ENCODE data around the gene P3H2. TPM values are rescaled to one million over a fixed set of nuclear protein-coding genes. Genes with fewer than 3 reads are reported as not detected.
"Not testable (repeated sequence)": the region's sequence is repeated elsewhere in the genome, so short reads cannot be mapped to it uniquely, and the experiment has no call there.

P3H2 gene
- total RNA-seq, 1 experiment from 2014 or later, result 82.2 TPM

- TF ChIP-seq REST (IDR thresholded peaks at IDR 0.05; ENCODE audit: insufficient read depth in 1 of 2, low read depth in 2 of 2, low read length in 1 of 2) (no peak), SIN3A (IDR thresholded peaks at IDR 0.05; ENCODE audit: borderline replicate concordance, insufficient read depth, low read depth, low read length) (no peak), POLR2AphosphoS5 (IDR thresholded peaks at IDR 0.05; ENCODE audit: low read depth, low read length) (no peak), TCF7L2 (IDR thresholded peaks at IDR 0.05; ENCODE audit: low read depth, low read length) (no peak), CTCF (IDR thresholded peaks at IDR 0.05) (no peak)
- no TSS peak for BruUV-seq (replicated peaks)
- H3K36me3 ChIP-seq (ENCODE audit: control insufficient read depth, insufficient read depth, low read length), result no peaks in the 10 kb centered on the region
- no peak overlapping the region for H3K4me3 ChIP-seq (ENCODE audit: low read depth in 2 of 2, low read length in 2 of 2)
- in situ Hi-C loops (cut with HindIII; ENCODE audit: low pct_unique_long_range_greater_than_20kb, low sequenced_read_pairs) (loop anchor here (25.0 kb wide), 1 partner anchor 123 kb away; no protein-coding TSS in a partner anchor), intact Hi-C loops (cut with micrococcal nuclease; ENCODE audit: unreplicated experiment) (no loop called here)
- ChIA-PET POLR2A (no interaction called here), CTCF (interaction anchor here (0.7 kb wide), 1 partner anchor 69 kb away, joined by 4 read pairs; no protein-coding TSS in a partner anchor)
- ATAC-seq, result no peak
- H3K9me3 ChIP-seq (ENCODE audit: control insufficient read depth, insufficient read depth, low read depth, low read length), result no peaks in the 10 kb centered on the region
- H3K27me3 ChIP-seq (ENCODE audit: control insufficient read depth, insufficient read depth, low read length), result no peaks in the 10 kb centered on the region
- DNase-seq (ENCODE audit: low read depth, low spot score), result no peak
- H3K27ac ChIP-seq (ENCODE audit: low read length), result no peak overlapping the region
- peaks cover 7% of the 10 kb centered on the region; the same call in 1 of the 2 replicates for H3K4me1 ChIP-seq (ENCODE audit: control insufficient read depth, insufficient read depth, low read length)
Measured at GRCh38 chr3:190084983-190085382, 35.7 kb downstream of the P3H2 start.

GRCh38 chr3:190083635-190084034 lies 37.1 kb downstream of the P3H2 start:
- in situ Hi-C loops (cut with HindIII; ENCODE audit: low pct_unique_long_range_greater_than_20kb, low sequenced_read_pairs) (loop anchor here (25.0 kb wide), 1 partner anchor 121 kb away; no protein-coding TSS in a partner anchor), intact Hi-C loops (cut with micrococcal nuclease; ENCODE audit: unreplicated experiment) (no loop called here)
- no peak for DNase-seq (ENCODE audit: low read depth, low spot score)
- ATAC-seq, result no peak
- Histone ChIP-seq H3K4me3 (ENCODE audit: low read depth in 2 of 2, low read length in 2 of 2) (no peak overlapping the region), H3K27ac (ENCODE audit: low read length) (peak overlapping the region; percentile 35; the same call in 1 of the 2 replicates), H3K4me1 (ENCODE audit: control insufficient read depth, insufficient read depth, low read length) (peaks cover 7% of the 10 kb centered on the region; the same call in 1 of the 2 replicates), H3K9me3 (ENCODE audit: control insufficient read depth, insufficient read depth, low read depth, low read length) (no peaks in the 10 kb centered on the region), H3K36me3 (ENCODE audit: control insufficient read depth, insufficient read depth, low read length) (no peaks in the 10 kb centered on the region), H3K27me3 (ENCODE audit: control insufficient read depth, insufficient read depth, low read length) (no peaks in the 10 kb centered on the region)
- POLR2A ChIA-PET, result no interaction called here
- CTCF ChIA-PET, result no interaction called here
- no TSS peak for BruUV-seq (replicated peaks)
- no peak for TF ChIP-seq SIN3A (IDR thresholded peaks at IDR 0.05; ENCODE audit: borderline replicate concordance, insufficient read depth, low read depth, low read length)
- TF ChIP-seq TCF7L2 (IDR thresholded peaks at IDR 0.05; ENCODE audit: low read depth, low read length), result no peak

GRCh38 chr3:190081389-190081788 lies 39.3 kb downstream of the P3H2 start:
- Histone ChIP-seq H3K4me1 (ENCODE audit: control insufficient read depth, insufficient read depth, low read length) (peaks cover 19% of the 10 kb centered on the region), H3K27me3 (ENCODE audit: control insufficient read depth, insufficient read depth, low read length) (no peaks in the 10 kb centered on the region), H3K9me3 (ENCODE audit: control insufficient read depth, insufficient read depth, low read depth, low read length) (no peaks in the 10 kb centered on the region), H3K27ac (ENCODE audit: low read length) (no peak overlapping the region), H3K36me3 (ENCODE audit: control insufficient read depth, insufficient read depth, low read length) (no peaks in the 10 kb centered on the region), H3K4me3 (ENCODE audit: low read depth in 2 of 2, low read length in 2 of 2) (no peak overlapping the region)
- TF ChIP-seq CTCF (IDR thresholded peaks at IDR 0.05) (peak; percentile 8; the same call in 1 of the 2 replicates), TCF7L2 (IDR thresholded peaks at IDR 0.05; ENCODE audit: low read depth, low read length) (no peak)
- in situ Hi-C loops (cut with HindIII; ENCODE audit: low pct_unique_long_range_greater_than_20kb, low sequenced_read_pairs), result loop anchor here (25.0 kb wide), 1 partner anchor 119 kb away; no protein-coding TSS in a partner anchor
- ATAC-seq, result no peak
- BruUV-seq (replicated peaks), result no TSS peak
- no peak for DNase-seq (ENCODE audit: low read depth, low spot score)
- ChIA-PET CTCF (no interaction called here), POLR2A (no interaction called here)
- intact Hi-C loops (cut with micrococcal nuclease; ENCODE audit: unreplicated experiment), result no loop called here

GRCh38 chr3:190079173-190079572 lies 41.5 kb downstream of the P3H2 start:
- in situ Hi-C loops (cut with HindIII; ENCODE audit: low pct_unique_long_range_greater_than_20kb, low sequenced_read_pairs), result loop anchor here (25.0 kb wide), 1 partner anchor 117 kb away; no protein-coding TSS in a partner anchor
- H3K27me3 ChIP-seq (ENCODE audit: control insufficient read depth, insufficient read depth, low read length); intact Hi-C loops (cut with micrococcal nuclease; ENCODE audit: unreplicated experiment); DNase-seq (ENCODE audit: low read depth, low spot score); BruUV-seq (replicated peaks); CTCF ChIA-PET; H3K4me3 ChIP-seq (ENCODE audit: low read depth in 2 of 2, low read length in 2 of 2); ATAC-seq; H3K9me3 ChIP-seq (ENCODE audit: control insufficient read depth, insufficient read depth, low read depth, low read length); H3K27ac ChIP-seq (ENCODE audit: low read length); H3K36me3 ChIP-seq (ENCODE audit: control insufficient read depth, insufficient read depth, low read length); POLR2A ChIA-PET: not testable (repeated sequence)
- H3K4me1 ChIP-seq (ENCODE audit: control insufficient read depth, insufficient read depth, low read length), result peaks cover 21% of the 10 kb centered on the region

Measured in Panc1 (cell line).